GM21528 (cell line): ENCODE measurements around the gene JCAD.
"Not testable (repeated sequence)": the region's sequence is repeated elsewhere in the genome, so short reads cannot be mapped to it uniquely, and the experiment has no call there.

Experiments
- ATAC-seq: cut with Tn5 transposase; IDR thresholded peaks from one replicate; pipeline ENCODE4 v1.9.1; 2021; ENCODE audit warnings: mild to moderate bottlenecking, moderate library complexity; ENCODE audit not compliant: unreplicated experiment, low FRiP score

The JCAD gene

GRCh38 chr10:30059209-30060107 lies at the start of gene JCAD:
Gene JCAD (minus strand): TSS chr10:30059586. CDS start chr10:30047812, 11,774 bp downstream.
- peak; percentile 58 for ATAC-seq

GRCh38 chr10:30106987-30107386 lies 47.6 kb upstream of the JCAD start:
- no peak for ATAC-seq

GRCh38 chr10:30103595-30104320 lies 44.4 kb upstream of the JCAD start:
- no peak for ATAC-seq

GRCh38 chr10:30099706-30100105 lies 40.3 kb upstream of the JCAD start:
- ATAC-seq = not testable (repeated sequence)

GRCh38 chr10:30099101-30099500 lies 39.7 kb upstream of the JCAD start:
- ATAC-seq = no peak

GRCh38 chr10:30098629-30099028 lies 39.2 kb upstream of the JCAD start:
- no peak for ATAC-seq

- no peak for ATAC-seq
Observed at GRCh38 chr10:30096564-30096963, 37.2 kb upstream of the JCAD start.

- no peak for ATAC-seq
Observed at GRCh38 chr10:30095631-30096422, 36.4 kb upstream of the JCAD start.

GRCh38 chr10:30094601-30095000 lies 35.2 kb upstream of the JCAD start:
- ATAC-seq = no peak

- no peak for ATAC-seq
Observed at GRCh38 chr10:30093303-30093950, 34.0 kb upstream of the JCAD start.

- ATAC-seq = no peak
Observed at GRCh38 chr10:30092151-30092790, 32.9 kb upstream of the JCAD start.

- no peak for ATAC-seq
Observed at GRCh38 chr10:30091136-30091535, 31.8 kb upstream of the JCAD start.

- ATAC-seq = no peak
Observed at GRCh38 chr10:30088178-30088577, 28.8 kb upstream of the JCAD start.

- ATAC-seq = no peak
Observed at GRCh38 chr10:30083934-30084333, 24.5 kb upstream of the JCAD start.

GRCh38 chr10:30081182-30081581 lies 21.8 kb upstream of the JCAD start:
- no peak for ATAC-seq

GRCh38 chr10:30080161-30080560 lies 20.8 kb upstream of the JCAD start:
- ATAC-seq = no peak

- ATAC-seq = no peak
Observed at GRCh38 chr10:30079408-30079807, 20.0 kb upstream of the JCAD start.

GRCh38 chr10:30075481-30075880 lies 16.1 kb upstream of the JCAD start:
- no peak for ATAC-seq

GRCh38 chr10:30074933-30075332 lies 15.5 kb upstream of the JCAD start:
- no peak for ATAC-seq

GRCh38 chr10:30074090-30074489 lies 14.7 kb upstream of the JCAD start:
- ATAC-seq = no peak
